H1 (cell line): ENCODE results near the gene TPRKB. TPM values are rescaled to one million over a fixed set of nuclear protein-coding genes. Genes with fewer than 3 reads are reported as not detected.

Experiments
- CHD7 ChIP-seq: fragments of 300-600 bp; sonication (generic); IDR thresholded peaks from 2 replicates; pipeline ENCODE4 v1.7.1; 2012; ENCODE audit warnings: low read length, moderate library complexity, mild to moderate bottlenecking, inconsistent platforms; ENCODE audit not compliant: insufficient replicate concordance
- CTBP2 ChIP-seq: IDR thresholded peaks from 2 replicates; pipeline ENCODE4 v1.7.0; 2011; ENCODE audit warnings: borderline replicate concordance, mild to moderate bottlenecking, moderate library complexity, mixed read lengths, low read length; ENCODE audit not compliant: insufficient read depth, insufficient read length
- KDM5A ChIP-seq: fragments of 200-600 bp; IDR thresholded peaks from 2 replicates; pipeline ENCODE4 v1.7.1; 2012; ENCODE audit warnings: mild to moderate bottlenecking, low read length, inconsistent platforms, mixed read lengths
- POLR2A ChIP-seq, 2 experiments: IDR thresholded peaks; 1 replicate in 1 of 2; 2 replicates in 1 of 2; pipeline ENCODE4 v1.6.1; 2011; ENCODE audit warnings: low read depth in 2 of 2, low read length in 2 of 2, mild to moderate bottlenecking in 2 of 2; ENCODE audit errors: control extremely low read depth in 1 of 2
- POLR2AphosphoS5 ChIP-seq: IDR thresholded peaks from 2 replicates; pipeline ENCODE4 v1.6.1; 2011; ENCODE audit warnings: low read depth, low read length
- RXRA ChIP-seq: IDR thresholded peaks from 2 replicates; pipeline ENCODE4 v1.6.1; 2011; ENCODE audit warnings: low read depth, mild to moderate bottlenecking, low read length, moderate library complexity; ENCODE audit not compliant: insufficient read depth
- SAP30 ChIP-seq: fragments of 300-600 bp; sonication (generic); IDR thresholded peaks from 2 replicates; pipeline ENCODE4 v1.7.1; 2012; ENCODE audit warnings: low read length, moderate library complexity, mild to moderate bottlenecking, inconsistent platforms; ENCODE audit not compliant: insufficient read depth, insufficient replicate concordance
- SP2 ChIP-seq: IDR thresholded peaks from 2 replicates; pipeline ENCODE4 v1.6.1; 2012; ENCODE audit warnings: mild to moderate bottlenecking, low read length, inconsistent platforms
- SP4 ChIP-seq: IDR thresholded peaks from 2 replicates; pipeline ENCODE4 v1.6.1; 2012; ENCODE audit warnings: low read length, inconsistent platforms
- TAF1 ChIP-seq: IDR thresholded peaks from 2 replicates; pipeline ENCODE4 v1.6.1; 2011; ENCODE audit warnings: mild to moderate bottlenecking, low read depth, low read length
- polyA plus RNA-seq, 7 experiments: library from polyadenylated mRNA; depleted of rRNA in 3 of 7; stranded (reverse) in 5 of 7; unstranded in 2 of 7; fragments of >200 nt in 5 of 7; fragments of 200-250 nt in 2 of 7; gene quantifications; 1 replicate in 5 of 7; 2 replicates in 1 of 7; 4 replicates in 1 of 7; pipeline versions ENCODE4 v1.2.1 to v1.2.3, GENCODE V29; 2011 to 2013; ENCODE audit warnings: missing spikeins in 2 of 7, mixed read lengths in 2 of 7
- total RNA-seq: library from RNA; stranded (reverse); fragmentation: NEBNext Ultra II Directional; extraction: Animal tissue kit (Norgen Biotek cat#: 25700); gene quantifications from 2 replicates; pipeline ENCODE4 v1.2.1, GENCODE V29; 2021

TPRKB gene
- total and polyA plus RNA-seq, 2 of the 8 experiments (the other 6 are each of a cell fraction or from before 2014, with no cell fraction given), result 40.3 to 41.6 TPM

GRCh38 chr2:73736855-73737779, at the start of gene TPRKB (continued):
- TF ChIP-seq SAP30 (no peak), CTBP2 (no peak), POLR2A (IDR thresholded peaks at IDR 0.05; ENCODE audit: control extremely low read depth in 1 of 2, low read depth in 2 of 2, low read length in 2 of 2) (peak in 1 of 2 experiments; percentile 71; a peak in 2 of 3 replicates), KDM5A (peak; percentile 42; the same call in 1 of the 2 replicates), POLR2AphosphoS5 (0 out of 2 replicates have a peak, but pooled peaks have one; percentile 13), SP2 (no peak), CHD7 (no peak), TAF1 (peak; percentile 84), RXRA (no peak), SP4 (no peak)
